Jurkat, Clone E6-1 (cell line): ENCODE results near the gene FH.

Source experiments
- DNase-seq: peaks from one replicate; pipeline ENCODE4 v3.0.0-alpha.2; 2011; ENCODE audit warnings: low read depth, low spot score
- H3K4me3 ChIP-seq: 2 replicates; pipeline ENCODE4 v1.5.1; 2011; ENCODE audit warnings: mild to moderate bottlenecking, low read length, control low read depth, moderate library complexity

The FH gene

GRCh38 chr1:241531195-241532161 lies 11.9 kb upstream of the FH start:
- peak; percentile 74 for DNase-seq
- peak overlapping the region; percentile 56 for H3K4me3 ChIP-seq

GRCh38 chr1:241527146-241527545 lies 7.6 kb upstream of the FH start:
- H3K4me3 ChIP-seq, result no peak overlapping the region
- no peak for DNase-seq

GRCh38 chr1:241525026-241525425 lies 5.5 kb upstream of the FH start:
- no peak for DNase-seq
- no peak overlapping the region for H3K4me3 ChIP-seq

GRCh38 chr1:241521718-241522117 lies 2.2 kb upstream of the FH start:
- no peak for DNase-seq
- no peak overlapping the region for H3K4me3 ChIP-seq

GRCh38 chr1:241520080-241520465 lies 518 bp upstream of the FH start:
- no peak for DNase-seq
- peak overlapping the region; percentile 80 for H3K4me3 ChIP-seq

DNA sequence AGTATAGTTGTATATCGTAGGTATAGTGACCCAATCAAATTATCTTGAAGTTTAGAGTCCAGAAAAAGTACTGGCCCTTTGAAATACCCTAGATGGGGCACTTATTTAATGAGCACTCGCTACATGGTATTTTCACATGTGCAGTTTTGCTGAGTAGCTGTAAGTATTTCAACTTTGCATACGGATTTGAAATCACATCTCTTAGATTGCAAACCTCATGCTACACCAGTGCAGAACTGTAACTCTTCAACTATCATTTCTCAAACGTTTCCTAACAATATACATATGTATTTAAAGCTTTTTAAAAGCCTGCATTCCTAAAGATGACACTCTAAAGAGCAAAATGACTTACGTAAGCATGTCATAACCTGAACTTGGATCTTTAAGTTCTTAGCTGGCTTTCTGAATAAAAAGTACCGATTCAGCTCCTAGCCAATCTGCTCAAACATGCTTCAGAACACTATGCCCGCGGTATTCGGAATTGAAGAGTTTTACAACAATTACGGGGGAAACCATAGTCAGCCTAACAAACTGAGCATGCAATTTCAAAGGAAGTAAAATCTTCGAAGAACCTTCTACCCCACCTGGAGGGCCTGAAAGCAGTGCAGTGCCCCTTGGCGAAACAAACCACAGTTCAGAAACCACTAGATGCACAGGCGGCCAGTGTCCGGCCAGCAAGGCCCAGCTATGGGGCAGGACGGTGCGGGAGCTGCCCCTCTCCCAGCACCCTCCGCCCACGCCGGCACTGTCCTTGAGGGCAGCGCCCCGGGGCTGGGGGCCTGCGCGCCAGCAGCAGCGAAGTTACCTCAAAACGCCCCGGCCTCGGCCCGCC lies 863 bp downstream of the FH start:
- no peak for DNase-seq
- H3K4me3 ChIP-seq, result peak overlapping the region; percentile 80

GRCh38 chr1:241513378-241513777 lies 6.2 kb downstream of the FH start:
- H3K4me3 ChIP-seq, result no peak overlapping the region
- no peak for DNase-seq

- no peak overlapping the region for H3K4me3 ChIP-seq
- DNase-seq, result no peak
Measured at GRCh38 chr1:241507189-241507863, 12.2 kb downstream of the FH start.

DNA sequence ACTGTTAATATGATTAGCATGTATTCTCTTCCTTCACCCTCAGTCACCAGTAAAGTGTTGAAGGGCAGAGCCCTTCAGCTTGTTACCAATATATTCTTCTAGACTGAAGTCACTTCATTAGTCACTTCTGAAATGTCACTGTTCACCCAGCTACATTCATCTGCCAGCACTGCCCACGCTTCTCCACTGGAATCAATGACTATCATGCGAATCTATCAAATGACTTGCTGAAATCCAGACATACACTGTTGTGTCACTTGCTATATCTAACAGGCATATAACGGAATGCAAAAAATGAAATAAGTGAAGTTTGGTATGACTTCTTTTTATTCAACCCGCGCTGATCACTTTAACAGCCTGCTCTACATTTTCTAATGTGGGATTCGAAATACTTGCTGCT lies 16.1 kb downstream of the FH start:
- DNase-seq, result no peak
- H3K4me3 ChIP-seq, result no peak overlapping the region

GRCh38 chr1:241499910-241500309 lies 19.6 kb downstream of the FH start:
- peak; percentile 15 for DNase-seq
- H3K4me3 ChIP-seq, result no peak overlapping the region

DNA sequence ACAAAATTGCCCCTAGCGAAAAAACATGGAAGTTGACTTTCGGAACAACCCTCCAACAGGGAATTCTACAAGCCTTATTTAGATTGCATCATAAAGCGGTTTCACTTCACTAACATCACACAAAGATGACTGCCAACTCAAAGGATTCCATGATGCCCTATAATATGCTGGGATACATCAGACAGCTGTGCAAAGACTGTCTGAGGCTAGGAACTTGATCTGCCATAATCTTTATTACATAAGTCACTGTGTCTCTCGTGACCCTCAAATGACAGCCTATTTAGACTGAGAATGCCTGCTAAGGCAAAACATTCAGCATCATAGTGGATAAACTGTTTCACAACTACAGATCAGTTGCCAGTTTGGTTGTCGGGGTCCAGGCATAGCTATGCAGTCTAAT lies 23.8 kb downstream of the FH start:
- DNase-seq, result no peak
- H3K4me3 ChIP-seq, result no peak overlapping the region

- DNase-seq, result no peak
- no peak overlapping the region for H3K4me3 ChIP-seq
Measured at GRCh38 chr1:241488739-241489138, 30.8 kb downstream of the FH start.

DNA sequence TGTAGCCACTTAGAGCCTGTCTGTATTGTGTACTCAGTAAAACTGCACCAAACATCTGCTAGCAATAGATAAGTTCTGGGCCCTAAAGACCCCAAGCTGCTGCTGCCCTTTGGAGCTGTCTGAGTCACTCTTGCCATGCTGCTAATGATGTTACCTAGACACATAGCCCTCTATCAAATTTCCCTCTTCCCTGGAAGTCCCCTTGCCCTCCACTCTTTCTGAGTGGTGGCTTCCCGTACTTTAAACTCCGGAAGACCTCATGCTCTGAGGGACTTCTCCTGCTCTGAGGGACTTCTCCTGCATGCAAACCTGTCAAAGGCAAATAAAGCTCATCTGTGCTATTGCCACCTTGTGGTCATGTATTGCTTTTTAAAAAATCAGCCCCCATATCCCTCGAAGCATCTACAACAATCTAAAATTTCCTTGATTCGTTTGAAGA lies 34.0 kb downstream of the FH start:
- DNase-seq, result peak; percentile 16
- H3K4me3 ChIP-seq, result no peak overlapping the region

DNA sequence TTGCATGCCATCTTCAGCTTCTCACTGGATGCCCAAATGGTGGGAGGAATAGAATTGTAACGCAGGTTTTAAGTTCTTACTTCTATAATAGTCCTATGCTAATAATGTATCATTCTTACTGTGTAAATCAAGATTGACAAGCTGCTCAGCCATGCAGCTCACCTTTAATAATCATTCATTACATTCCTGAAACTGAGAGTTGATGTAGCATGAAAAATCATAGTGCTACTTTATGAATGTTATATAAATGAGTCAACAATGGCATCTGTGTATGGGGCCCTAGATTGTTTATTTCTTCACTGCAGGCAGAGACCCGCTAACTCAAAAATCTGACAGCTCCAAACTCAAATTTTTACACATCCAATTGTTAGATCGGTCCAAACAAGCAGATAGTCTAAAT lies 34.4 kb downstream of the FH start:
- no peak for DNase-seq
- no peak overlapping the region for H3K4me3 ChIP-seq

GRCh38 chr1:241482761-241483250 lies 36.7 kb downstream of the FH start:
- no peak for DNase-seq
- H3K4me3 ChIP-seq, result no peak overlapping the region

DNA sequence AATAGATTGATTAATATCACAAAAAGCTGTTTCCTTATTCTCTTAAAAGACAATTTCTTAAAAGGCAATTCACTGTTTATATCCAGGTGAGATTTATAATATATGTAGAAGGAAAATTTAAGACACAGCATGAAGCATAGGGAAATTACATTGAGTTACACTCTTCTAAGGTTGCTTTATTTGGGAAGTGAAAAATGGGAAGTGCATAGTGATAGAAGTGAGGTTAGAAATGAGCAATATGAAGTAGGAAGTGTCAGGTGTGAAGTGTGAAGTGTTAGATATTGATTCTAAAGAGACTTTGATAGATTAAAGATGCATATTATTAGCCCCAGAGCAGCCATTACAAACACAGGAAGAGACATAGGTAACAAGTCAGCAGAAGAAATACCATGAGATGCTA lies 40.3 kb downstream of the FH start:
- H3K4me3 ChIP-seq, result no peak overlapping the region
- DNase-seq, result no peak

GRCh38 chr1:241475671-241476070 lies 43.9 kb downstream of the FH start:
- no peak for DNase-seq
- H3K4me3 ChIP-seq, result no peak overlapping the region

DNA sequence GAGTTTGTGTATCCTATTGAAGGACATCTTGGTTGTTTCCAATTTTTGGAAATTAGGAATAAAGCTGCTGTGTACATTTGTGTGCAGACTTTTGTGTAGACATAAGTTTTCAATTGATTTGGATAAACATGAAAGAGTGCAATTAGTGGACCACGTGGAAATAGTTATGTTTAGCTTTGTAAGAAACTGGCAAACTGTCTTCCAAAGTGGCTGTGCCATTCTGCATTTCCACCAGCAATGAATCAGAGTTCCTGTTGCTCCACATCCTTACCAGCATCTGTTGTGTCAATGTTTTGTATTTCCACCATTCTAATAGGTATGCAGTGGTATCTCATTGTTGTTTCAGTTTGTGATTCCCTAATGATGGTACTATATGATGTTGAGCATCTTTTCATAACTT lies 46.5 kb downstream of the FH start:
- H3K4me3 ChIP-seq, result no peak overlapping the region

DNA sequence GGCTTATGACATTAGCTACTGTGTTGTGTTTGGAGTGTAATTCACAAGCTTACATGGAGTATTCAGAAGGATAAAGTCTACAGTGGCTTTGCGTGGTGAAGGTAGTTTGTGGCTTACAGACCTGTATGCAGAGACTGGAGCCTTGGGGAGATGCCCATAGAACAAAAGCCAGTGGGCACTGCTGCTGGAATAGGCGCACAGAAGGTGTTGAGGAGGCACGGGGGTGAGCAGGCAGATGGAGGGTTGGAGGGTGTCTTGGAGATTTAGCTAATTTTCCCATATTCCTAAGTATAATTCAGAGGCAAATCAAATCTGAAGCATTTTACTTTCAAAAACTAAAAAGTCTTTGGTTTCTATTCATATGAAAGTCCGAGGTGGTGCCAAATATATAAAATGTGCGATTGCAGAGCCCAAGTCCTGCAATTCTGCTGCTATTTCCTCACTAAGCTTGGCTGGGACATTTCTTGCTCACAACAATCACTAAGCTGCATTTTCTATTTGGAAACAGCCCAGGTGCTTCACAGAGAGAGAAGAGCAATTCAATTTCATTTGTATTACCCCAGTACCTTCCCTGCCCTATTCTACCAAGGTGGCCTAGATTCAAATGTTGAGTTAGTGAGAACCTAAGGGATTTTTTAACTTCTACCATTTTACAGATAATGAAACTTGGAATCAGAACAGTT lies 48.5 kb downstream of the FH start:
- DNase-seq, result no peak
- no peak overlapping the region for H3K4me3 ChIP-seq

More for the DNA sequence above, 46.5 kb downstream of the FH start:
- no peak for DNase-seq
